GM12878 (cell line): Measurements from ENCODE around the gene MCM9. TPM values are rescaled to one million over a fixed set of nuclear protein-coding genes. Genes with fewer than 3 reads are reported as not detected.

Experiments used
- ATAC-seq: fragments of 200-7000 bp; cut with Tn5 transposase; 3 replicates; pipeline ENCODE4 v1.9.1; 2020; ENCODE audit warnings: mild to moderate bottlenecking, moderate library complexity
- BruUV-seq: library from RNA; stranded (reverse); fragments of 400-500 nt; replicated peaks from 2 replicates; lab custom pipeline; 2021; lab: Mats Ljungman, UMichigan
- CTCF ChIA-PET: fragments of 300-600 bp; sonication (Branson Sonifier 250); formaldehyde crosslinking; extraction: SDS; loops from one replicate; lab custom pipeline; 2021; ENCODE audit warnings: inconsistent platforms; lab: Yijun Ruan, JAX
- POLR2A ChIA-PET: fragments of 350-600 bp; formaldehyde crosslinking; extraction: SDS; loops from one replicate; lab custom pipeline; 2021; ENCODE audit warnings: inconsistent platforms; lab: Charles Lee
- RAD21 ChIA-PET: fragments of 300-600 bp; sonication (Branson Sonifier 250); formaldehyde crosslinking; loops from one replicate; lab custom pipeline; 2023; ENCODE audit warnings: antibody characterized with exemption; ENCODE audit not compliant: unreplicated experiment; lab: Charles Lee
- SMC1A ChIA-PET: fragments of 300-600 bp; sonication (Branson Sonifier 250); formaldehyde crosslinking; loops from one replicate; lab custom pipeline; 2023; ENCODE audit not compliant: unreplicated experiment, uncharacterized antibody; lab: Charles Lee
- DNase-seq: peaks from one replicate; pipeline ENCODE4 v3.0.0-alpha.2; 2011; ENCODE audit warnings: low read depth, low spot score
- FAIRE-seq: peaks from 3 replicates; lab custom pipeline; 2011; peaks lifted over from hg19 to GRCh38; lab: Jason Lieb, UNC
- H2AFZ ChIP-seq: 2 replicates; pipeline ENCODE4 v1.6.0; 2011; ENCODE audit warnings: low read depth, low read length, control low read depth; ENCODE audit not compliant: control insufficient read depth
- H3K27ac ChIP-seq: 2 replicates; pipeline ENCODE4 v1.5.1; 2011; ENCODE audit warnings: control low read depth; ENCODE audit not compliant: control insufficient read depth, insufficient read depth
- H3K27me3 ChIP-seq, 2 experiments: replicated peaks in 1 of 2; 2 replicates each; pipeline versions ENCODE4 v1.6.0 to v1.6.1; 2011; ENCODE audit warnings: low read length in 1 of 2; ENCODE audit not compliant: control insufficient read depth in 2 of 2, insufficient read depth in 2 of 2
- H3K36me3 ChIP-seq, 2 experiments: 2 replicates each; pipeline ENCODE4 v1.5.1; 2011; ENCODE audit warnings: low read length in 1 of 2; ENCODE audit not compliant: control insufficient read depth in 2 of 2, insufficient read depth in 2 of 2
- H3K4me1 ChIP-seq: 2 replicates; pipeline ENCODE4 v1.6.1; 2011; ENCODE audit warnings: mild to moderate bottlenecking, low read length, moderate library complexity, mixed read lengths; ENCODE audit not compliant: control insufficient read depth, insufficient read depth
- H3K4me2 ChIP-seq: 2 replicates; pipeline ENCODE4 v1.6.0; 2011; ENCODE audit warnings: control low read depth; ENCODE audit not compliant: control insufficient read depth, insufficient read depth
- H3K4me3 ChIP-seq: fragments of 200-600 bp; sonication (generic); 2 replicates; pipeline ENCODE4 v1.5.1; 2016
- H3K79me2 ChIP-seq: 2 replicates; pipeline ENCODE4 v1.6.0; 2011; ENCODE audit warnings: low read length; ENCODE audit not compliant: control insufficient read depth, insufficient read depth
- H3K9ac ChIP-seq: 2 replicates; pipeline ENCODE4 v1.8.0; 2011; ENCODE audit warnings: low read length, control low read depth, mixed read lengths; ENCODE audit not compliant: control insufficient read depth, insufficient read depth
- H3K9me3 ChIP-seq: replicated peaks from 3 replicates; pipeline ENCODE4 v1.5.1; 2011; ENCODE audit warnings: mild to moderate bottlenecking, low read length; ENCODE audit not compliant: control insufficient read depth, insufficient read depth
- H4K20me1 ChIP-seq: 2 replicates; pipeline ENCODE4 v1.6.0; 2011; ENCODE audit not compliant: control insufficient read depth, insufficient read depth
- CHD1 ChIP-seq: IDR thresholded peaks from 2 replicates; pipeline ENCODE4 v1.6.1; 2012; ENCODE audit warnings: low read depth, low read length, improper control_type of control experiment
- ESRRA ChIP-seq: IDR thresholded peaks from 2 replicates; pipeline ENCODE4 v1.6.1; 2012; ENCODE audit warnings: mild to moderate bottlenecking, low read length, improper control_type of control experiment
- KLF5 ChIP-seq: fragments of 450-650 bp; IDR thresholded peaks from 2 replicates; pipeline ENCODE4 v1.6.1; 2014; ENCODE audit warnings: mild to moderate bottlenecking; ENCODE audit not compliant: partially characterized antibody
- PAX8 ChIP-seq: fragments of 450-650 bp; IDR thresholded peaks from 2 replicates; pipeline ENCODE4 v1.6.1; 2017; ENCODE audit warnings: mild to moderate bottlenecking, moderate library complexity
- PBX3 ChIP-seq: IDR thresholded peaks from 2 replicates; pipeline ENCODE4 v1.6.1; 2011; ENCODE audit warnings: mild to moderate bottlenecking, low read depth, low read length, moderate library complexity; ENCODE audit not compliant: insufficient replicate concordance
- SPI1 ChIP-seq: IDR thresholded peaks from 2 replicates; pipeline ENCODE4 v1.6.1; 2011; ENCODE audit warnings: low read depth, mild to moderate bottlenecking, low read length, moderate library complexity, borderline replicate concordance; ENCODE audit not compliant: insufficient read depth
- SREBF2 ChIP-seq: IDR thresholded peaks from 2 replicates; pipeline ENCODE4 v1.6.1; 2012; ENCODE audit warnings: mild to moderate bottlenecking, low read length
- WGBS: methylation state at CpG from one replicate; pipeline ENCODE4 v1.1.6; 2016; ENCODE audit warnings: low lambda C conversion rate; ENCODE audit not compliant: insufficient replicate concordance, insufficient coverage; ENCODE audit errors: missing lambda C conversion rate; 5-methylcytosine and 5-hydroxymethylcytosine counted together
- in situ Hi-C: fragments of 300-500 bp; cut with MboI; formaldehyde crosslinking; loops from 9 replicates; pipeline ENCODE4 v1.14.3; 2018; ENCODE audit warnings: mixed read lengths
- intact Hi-C: fragments of 100-400 bp; cut with micrococcal nuclease; formaldehyde crosslinking; loops from one replicate; pipeline ENCODE4 v1.14.2; 2022; ENCODE audit not compliant: unreplicated experiment
- polyA plus RNA-seq, 11 experiments: library from polyadenylated mRNA; depleted of rRNA in 4 of 11; unstranded in 6 of 11; stranded (reverse) in 5 of 11; fragments of >200 nt; fragmentation: Nextera tagmentation in 4 of 11; fragmentation: Illumina TruSeq in 1 of 11; extraction: Ambion mirVana in 4 of 11; extraction: Trizol in 1 of 11; gene quantifications; 1 replicate in 1 of 11; 2 replicates in 10 of 11; pipeline versions ENCODE4 v1.2.1 to v1.2.3, GENCODE V29; 2011 to 2016; ENCODE audit warnings: inconsistent platforms in 2 of 11, missing spikeins in 2 of 11, low read depth in 1 of 11
- total RNA-seq, 4 experiments: library from RNA; depleted of rRNA in 3 of 4; stranded (reverse); fragments of >200 nt in 3 of 4; fragmentation: Illumina TruSeq in 1 of 4; extraction: Trizol in 1 of 4; gene quantifications; 2 replicates each; pipeline versions ENCODE4 v1.2.1 to v1.2.3, GENCODE V29; 2013 to 2021
- TF ChIP-seq, protein P1 (sequence below): IDR thresholded peaks from 2 replicates; pipeline ENCODE4 v1.6.1; 2012; ENCODE audit warnings: mild to moderate bottlenecking, low read depth, low read length
- TF ChIP-seq, protein P2 (sequence below): IDR thresholded peaks from 2 replicates; pipeline ENCODE4 v1.6.1; 2011; ENCODE audit warnings: borderline replicate concordance, low read depth, mild to moderate bottlenecking, moderate library complexity, low read length; ENCODE audit not compliant: insufficient read depth, poor library complexity, severe bottlenecking
- TF ChIP-seq, protein P3 (sequence below): fragments of 450-650 bp; conservative IDR thresholded peaks from 2 replicates; pipeline ENCODE4 v1.6.1; 2017; ENCODE audit warnings: mild to moderate bottlenecking, moderate library complexity

The MCM9 gene
- total and polyA plus RNA-seq, 10 of the 15 experiments (the other 5 are each of a cell fraction or from before 2014, with no cell fraction given) = 3.4 to 18.5 (median 9.7) TPM

- ChIA-PET CTCF (no interaction called here), SMC1A (interaction anchor here (1.3 to 1.8 kb wide), 2 partner anchors 12 to 172 kb away, joined by 3 to 4 read pairs; no protein-coding TSS in a partner anchor)
- intact Hi-C loops = no loop called here
- Histone ChIP-seq H3K9me3 (peaks cover 2% of the 10 kb centered on the region; the same call in 2 of the 3 replicates), H4K20me1 (no peaks in the 10 kb centered on the region)
- TF ChIP-seq KLF5 (no peak), PBX3 (no peak), CHD1 (no peak), PAX8 (no peak), SREBF2 (no peak), ESRRA (no peak), SPI1 (no peak)
- TF ChIP-seq, protein P1, sequence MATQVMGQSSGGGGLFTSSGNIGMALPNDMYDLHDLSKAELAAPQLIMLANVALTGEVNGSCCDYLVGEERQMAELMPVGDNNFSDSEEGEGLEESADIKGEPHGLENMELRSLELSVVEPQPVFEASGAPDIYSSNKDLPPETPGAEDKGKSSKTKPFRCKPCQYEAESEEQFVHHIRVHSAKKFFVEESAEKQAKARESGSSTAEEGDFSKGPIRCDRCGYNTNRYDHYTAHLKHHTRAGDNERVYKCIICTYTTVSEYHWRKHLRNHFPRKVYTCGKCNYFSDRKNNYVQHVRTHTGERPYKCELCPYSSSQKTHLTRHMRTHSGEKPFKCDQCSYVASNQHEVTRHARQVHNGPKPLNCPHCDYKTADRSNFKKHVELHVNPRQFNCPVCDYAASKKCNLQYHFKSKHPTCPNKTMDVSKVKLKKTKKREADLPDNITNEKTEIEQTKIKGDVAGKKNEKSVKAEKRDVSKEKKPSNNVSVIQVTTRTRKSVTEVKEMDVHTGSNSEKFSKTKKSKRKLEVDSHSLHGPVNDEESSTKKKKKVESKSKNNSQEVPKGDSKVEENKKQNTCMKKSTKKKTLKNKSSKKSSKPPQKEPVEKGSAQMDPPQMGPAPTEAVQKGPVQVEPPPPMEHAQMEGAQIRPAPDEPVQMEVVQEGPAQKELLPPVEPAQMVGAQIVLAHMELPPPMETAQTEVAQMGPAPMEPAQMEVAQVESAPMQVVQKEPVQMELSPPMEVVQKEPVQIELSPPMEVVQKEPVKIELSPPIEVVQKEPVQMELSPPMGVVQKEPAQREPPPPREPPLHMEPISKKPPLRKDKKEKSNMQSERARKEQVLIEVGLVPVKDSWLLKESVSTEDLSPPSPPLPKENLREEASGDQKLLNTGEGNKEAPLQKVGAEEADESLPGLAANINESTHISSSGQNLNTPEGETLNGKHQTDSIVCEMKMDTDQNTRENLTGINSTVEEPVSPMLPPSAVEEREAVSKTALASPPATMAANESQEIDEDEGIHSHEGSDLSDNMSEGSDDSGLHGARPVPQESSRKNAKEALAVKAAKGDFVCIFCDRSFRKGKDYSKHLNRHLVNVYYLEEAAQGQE = no peak
- TF ChIP-seq, protein P2, sequence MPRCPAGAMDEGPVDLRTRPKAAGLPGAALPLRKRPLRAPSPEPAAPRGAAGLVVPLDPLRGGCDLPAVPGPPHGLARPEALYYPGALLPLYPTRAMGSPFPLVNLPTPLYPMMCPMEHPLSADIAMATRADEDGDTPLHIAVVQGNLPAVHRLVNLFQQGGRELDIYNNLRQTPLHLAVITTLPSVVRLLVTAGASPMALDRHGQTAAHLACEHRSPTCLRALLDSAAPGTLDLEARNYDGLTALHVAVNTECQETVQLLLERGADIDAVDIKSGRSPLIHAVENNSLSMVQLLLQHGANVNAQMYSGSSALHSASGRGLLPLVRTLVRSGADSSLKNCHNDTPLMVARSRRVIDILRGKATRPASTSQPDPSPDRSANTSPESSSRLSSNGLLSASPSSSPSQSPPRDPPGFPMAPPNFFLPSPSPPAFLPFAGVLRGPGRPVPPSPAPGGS = no peak
- TF ChIP-seq, protein P3, sequence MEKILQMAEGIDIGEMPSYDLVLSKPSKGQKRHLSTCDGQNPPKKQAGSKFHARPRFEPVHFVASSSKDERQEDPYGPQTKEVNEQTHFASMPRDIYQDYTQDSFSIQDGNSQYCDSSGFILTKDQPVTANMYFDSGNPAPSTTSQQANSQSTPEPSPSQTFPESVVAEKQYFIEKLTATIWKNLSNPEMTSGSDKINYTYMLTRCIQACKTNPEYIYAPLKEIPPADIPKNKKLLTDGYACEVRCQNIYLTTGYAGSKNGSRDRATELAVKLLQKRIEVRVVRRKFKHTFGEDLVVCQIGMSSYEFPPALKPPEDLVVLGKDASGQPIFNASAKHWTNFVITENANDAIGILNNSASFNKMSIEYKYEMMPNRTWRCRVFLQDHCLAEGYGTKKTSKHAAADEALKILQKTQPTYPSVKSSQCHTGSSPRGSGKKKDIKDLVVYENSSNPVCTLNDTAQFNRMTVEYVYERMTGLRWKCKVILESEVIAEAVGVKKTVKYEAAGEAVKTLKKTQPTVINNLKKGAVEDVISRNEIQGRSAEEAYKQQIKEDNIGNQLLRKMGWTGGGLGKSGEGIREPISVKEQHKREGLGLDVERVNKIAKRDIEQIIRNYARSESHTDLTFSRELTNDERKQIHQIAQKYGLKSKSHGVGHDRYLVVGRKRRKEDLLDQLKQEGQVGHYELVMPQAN = no peak
- TF ChIP-seq, all 136 proteins: peak for 0
- RAD21 ChIA-PET = no interaction called here
- 51% methylated on average over 2 of the region's 2 CpGs for WGBS
- H3K4me2 ChIP-seq = no peak overlapping the region
- H2AFZ ChIP-seq = no peak overlapping the region
- no peak for FAIRE-seq
- H3K27ac ChIP-seq = no peak overlapping the region
- H3K36me3 ChIP-seq = no peaks in the 10 kb centered on the region
- H3K4me1 ChIP-seq = no peaks in the 10 kb centered on the region
- DNase-seq = no peak
- POLR2A ChIA-PET = no interaction called here
- BruUV-seq = no TSS peak
- H3K9ac ChIP-seq = no peak overlapping the region
- in situ Hi-C loops = no loop called here
- H3K4me3 ChIP-seq = no peak overlapping the region
- no peaks in the 10 kb centered on the region; the same call in 1 of the 2 replicates for H3K79me2 ChIP-seq
- ATAC-seq = no peak
- H3K27me3 ChIP-seq = no peaks in the 10 kb centered on the region
Observed at GRCh38 chr6:118940770-118941169, 5.8 kb upstream of the MCM9 start.
